ENCODE data around the gene XKR3.

The XKR3 gene

DNA sequence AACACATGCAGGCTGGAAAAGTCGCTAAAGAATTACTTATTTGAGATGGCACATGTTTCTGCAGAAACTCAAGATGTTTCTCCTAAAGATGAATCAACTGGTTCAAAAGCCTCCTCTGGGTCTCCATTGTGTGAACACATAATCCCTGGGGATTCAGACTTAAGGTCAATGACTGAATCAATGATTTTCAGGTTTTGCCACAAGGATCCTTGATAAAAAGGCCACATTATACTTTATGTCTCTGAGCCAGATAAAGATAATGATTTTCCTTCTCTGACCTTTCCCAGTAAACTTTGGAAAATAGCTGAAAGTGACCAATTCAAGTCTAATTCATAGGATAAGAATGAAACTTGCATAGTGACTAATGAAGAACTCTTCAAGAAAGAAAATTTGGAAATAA is 2.3 kb upstream of the XKR3 start:
- TF ChIP-seq, protein P1, sequence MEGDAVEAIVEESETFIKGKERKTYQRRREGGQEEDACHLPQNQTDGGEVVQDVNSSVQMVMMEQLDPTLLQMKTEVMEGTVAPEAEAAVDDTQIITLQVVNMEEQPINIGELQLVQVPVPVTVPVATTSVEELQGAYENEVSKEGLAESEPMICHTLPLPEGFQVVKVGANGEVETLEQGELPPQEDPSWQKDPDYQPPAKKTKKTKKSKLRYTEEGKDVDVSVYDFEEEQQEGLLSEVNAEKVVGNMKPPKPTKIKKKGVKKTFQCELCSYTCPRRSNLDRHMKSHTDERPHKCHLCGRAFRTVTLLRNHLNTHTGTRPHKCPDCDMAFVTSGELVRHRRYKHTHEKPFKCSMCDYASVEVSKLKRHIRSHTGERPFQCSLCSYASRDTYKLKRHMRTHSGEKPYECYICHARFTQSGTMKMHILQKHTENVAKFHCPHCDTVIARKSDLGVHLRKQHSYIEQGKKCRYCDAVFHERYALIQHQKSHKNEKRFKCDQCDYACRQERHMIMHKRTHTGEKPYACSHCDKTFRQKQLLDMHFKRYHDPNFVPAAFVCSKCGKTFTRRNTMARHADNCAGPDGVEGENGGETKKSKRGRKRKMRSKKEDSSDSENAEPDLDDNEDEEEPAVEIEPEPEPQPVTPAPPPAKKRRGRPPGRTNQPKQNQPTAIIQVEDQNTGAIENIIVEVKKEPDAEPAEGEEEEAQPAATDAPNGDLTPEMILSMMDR (IDR thresholded peaks at IDR 0.05; ENCODE audit: low read depth, low read length): no peak
- DNase-seq (ENCODE audit: low read depth in 2 of 2): no peak
- no peak overlapping the region for H3K4me3 ChIP-seq (replicated peaks in 1 of 2; ENCODE audit: low read depth in 2 of 2, low read length in 2 of 2)

DNA sequence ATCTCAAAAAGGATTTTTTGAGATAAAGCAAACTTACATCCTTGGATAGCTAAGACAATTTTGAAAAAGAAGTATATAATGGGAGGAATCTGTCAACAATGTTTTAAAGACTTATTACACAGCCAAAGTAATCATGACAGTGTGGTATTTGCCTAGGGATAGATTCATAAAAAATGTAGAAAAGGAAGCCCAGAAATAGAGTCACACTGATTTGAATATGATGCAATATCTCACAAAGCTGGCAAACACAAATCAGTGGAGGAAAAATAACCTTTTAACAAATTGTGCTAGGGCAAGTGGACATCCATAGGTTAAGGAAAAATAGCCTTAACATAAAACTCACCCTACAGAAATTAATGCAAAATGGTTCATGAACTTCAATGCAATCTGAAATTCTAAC is 6.0 kb downstream of the XKR3 start:
- TF ChIP-seq, protein P1 (IDR thresholded peaks at IDR 0.05; ENCODE audit: low read depth, low read length): no peak
- peak in 1 of 2 donors; percentile 24 for DNase-seq (ENCODE audit: low read depth in 2 of 2)
- no peak overlapping the region for H3K4me3 ChIP-seq (replicated peaks in 1 of 2; ENCODE audit: low read depth in 2 of 2, low read length in 2 of 2)

DNA sequence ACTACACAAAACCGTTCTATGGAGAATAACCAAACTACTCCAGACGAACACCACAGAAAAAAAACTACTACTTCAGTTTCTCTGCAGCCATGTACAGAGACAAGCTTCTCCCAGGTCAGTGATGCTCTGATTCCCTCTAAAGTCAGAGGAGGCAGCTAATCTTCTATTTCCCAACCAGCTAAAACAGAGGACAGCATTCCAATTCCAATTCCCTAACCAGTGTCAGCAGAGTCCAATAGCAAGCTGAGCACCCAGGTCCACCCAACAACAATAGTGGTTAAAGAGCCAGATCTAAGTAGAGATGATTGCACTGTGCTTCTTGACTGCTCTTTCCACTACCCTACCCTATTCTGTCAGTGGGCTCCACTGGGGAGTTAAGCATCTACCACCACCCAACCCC is 6.7 kb downstream of the XKR3 start:
- no peak overlapping the region for H3K4me3 ChIP-seq (replicated peaks in 1 of 2; ENCODE audit: low read depth in 2 of 2, low read length in 2 of 2)
- DNase-seq (ENCODE audit: low read depth in 2 of 2): no peak
- TF ChIP-seq, protein P1 (IDR thresholded peaks at IDR 0.05; ENCODE audit: low read depth, low read length): no peak

DNA sequence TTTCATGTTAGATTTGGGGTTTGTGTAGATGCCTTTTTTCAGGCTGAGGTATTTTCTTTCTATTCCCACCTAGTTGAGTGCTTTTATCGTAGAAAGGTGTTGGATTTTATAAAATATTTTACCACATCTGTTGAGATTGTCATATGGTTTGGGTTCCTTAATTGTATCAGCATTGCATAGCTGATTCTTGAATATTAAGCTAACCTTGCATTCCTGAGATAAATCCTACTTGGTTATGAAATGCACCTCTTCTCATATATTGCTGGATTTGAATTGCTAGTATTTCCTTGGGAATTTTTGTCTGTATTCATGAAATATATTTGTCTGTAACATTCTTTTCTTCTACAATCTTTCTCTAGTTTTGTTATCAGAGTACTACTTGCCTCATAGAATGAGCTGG is 10.1 kb downstream of the XKR3 start:
- no peak for DNase-seq (ENCODE audit: low read depth in 2 of 2)
- TF ChIP-seq, protein P1 (IDR thresholded peaks at IDR 0.05; ENCODE audit: low read depth, low read length): no peak
- H3K4me3 ChIP-seq (replicated peaks in 1 of 2; ENCODE audit: low read depth in 2 of 2, low read length in 2 of 2): no peak overlapping the region

DNA sequence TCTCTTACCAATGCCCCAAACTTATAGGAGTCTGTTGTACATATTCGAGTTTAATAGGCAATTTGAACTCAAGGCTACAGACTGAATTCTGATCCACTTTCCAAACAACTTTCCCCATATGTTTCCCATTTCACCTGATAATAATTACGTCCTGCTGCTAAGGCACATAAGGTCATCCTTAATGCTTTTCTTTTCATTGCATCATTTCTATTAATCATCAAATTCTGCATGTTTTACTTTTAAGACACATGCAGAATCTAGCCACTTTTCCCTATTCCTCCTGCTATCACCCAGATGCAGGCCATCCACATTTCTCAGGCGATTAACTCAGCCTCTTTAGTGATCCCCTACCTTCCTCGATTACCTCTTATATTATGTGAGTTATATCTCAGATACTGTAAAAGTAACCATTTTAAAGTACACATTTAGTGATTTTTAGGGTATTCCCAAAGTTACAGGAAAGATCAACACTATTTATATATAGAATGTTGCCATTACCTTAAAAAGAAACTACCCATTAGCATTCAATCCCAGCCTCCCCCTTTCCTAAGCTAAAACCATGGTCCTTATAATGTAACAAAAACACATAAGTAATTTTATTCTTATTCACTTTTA is 14.9 kb downstream of the XKR3 start:
- no peak overlapping the region for H3K4me3 ChIP-seq (replicated peaks in 1 of 2; ENCODE audit: low read depth in 2 of 2, low read length in 2 of 2)
- DNase-seq (ENCODE audit: low read depth in 2 of 2): peak in 1 of 2 donors; percentile 20
- TF ChIP-seq, protein P1 (IDR thresholded peaks at IDR 0.05; ENCODE audit: low read depth, low read length): no peak

DNA sequence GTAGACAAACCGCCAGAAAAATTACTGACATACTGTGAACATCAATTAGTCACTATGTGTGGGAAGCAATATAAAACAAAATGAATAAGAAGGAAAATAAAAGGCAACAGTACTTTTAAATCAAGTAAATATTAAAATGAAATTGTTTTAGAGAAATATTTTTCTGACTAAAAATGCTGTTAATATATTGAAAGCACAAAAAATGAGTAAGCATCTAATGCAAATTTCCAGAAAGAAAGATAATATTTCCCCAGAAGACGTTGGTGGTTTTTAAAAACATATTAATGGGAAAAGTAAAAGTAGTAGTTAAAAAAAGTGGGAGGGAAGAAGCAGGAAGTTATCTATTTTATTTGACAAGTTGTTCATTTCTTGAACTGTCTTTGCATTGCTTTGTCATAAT is 16.5 kb downstream of the XKR3 start:
- no peak overlapping the region for H3K4me3 ChIP-seq (replicated peaks in 1 of 2; ENCODE audit: low read depth in 2 of 2, low read length in 2 of 2)
- TF ChIP-seq, protein P1 (IDR thresholded peaks at IDR 0.05; ENCODE audit: low read depth, low read length): no peak
- no peak for DNase-seq (ENCODE audit: low read depth in 2 of 2)

DNA sequence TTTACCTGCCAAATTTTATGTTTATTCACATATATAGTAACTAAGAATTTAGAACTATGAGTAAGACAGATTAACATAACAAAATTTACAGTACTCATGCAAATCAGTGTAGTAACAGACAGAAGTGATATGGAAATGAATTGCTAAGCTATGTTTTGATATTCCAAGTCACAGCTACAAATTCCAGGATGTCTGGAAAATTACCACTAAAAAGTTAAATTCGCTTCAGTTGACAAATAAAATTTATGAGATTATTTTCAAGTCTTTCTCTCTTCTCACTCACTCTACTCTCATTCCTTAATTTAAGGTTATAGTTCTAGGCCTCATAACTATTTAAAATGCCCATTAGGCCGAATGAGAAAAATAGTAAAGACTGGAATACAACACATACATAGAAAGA is 18.1 kb downstream of the XKR3 start:
- TF ChIP-seq, protein P1 (IDR thresholded peaks at IDR 0.05; ENCODE audit: low read depth, low read length): no peak
- H3K4me3 ChIP-seq (replicated peaks in 1 of 2; ENCODE audit: low read depth in 2 of 2, low read length in 2 of 2): no peak overlapping the region
- DNase-seq (ENCODE audit: low read depth in 2 of 2): no peak

Data from cardiac fibroblast (primary cell).